GM21390 (cell line): ENCODE results near the gene TRMT44.
"Not testable (repeated sequence)": the region's sequence is repeated elsewhere in the genome, so short reads cannot be mapped to it uniquely, and the experiment has no call there.

Experiments
- ATAC-seq: cut with Tn5 transposase; IDR thresholded peaks from one replicate; pipeline ENCODE4 v1.9.1; 2021; ENCODE audit not compliant: unreplicated experiment

The TRMT44 gene

DNA sequence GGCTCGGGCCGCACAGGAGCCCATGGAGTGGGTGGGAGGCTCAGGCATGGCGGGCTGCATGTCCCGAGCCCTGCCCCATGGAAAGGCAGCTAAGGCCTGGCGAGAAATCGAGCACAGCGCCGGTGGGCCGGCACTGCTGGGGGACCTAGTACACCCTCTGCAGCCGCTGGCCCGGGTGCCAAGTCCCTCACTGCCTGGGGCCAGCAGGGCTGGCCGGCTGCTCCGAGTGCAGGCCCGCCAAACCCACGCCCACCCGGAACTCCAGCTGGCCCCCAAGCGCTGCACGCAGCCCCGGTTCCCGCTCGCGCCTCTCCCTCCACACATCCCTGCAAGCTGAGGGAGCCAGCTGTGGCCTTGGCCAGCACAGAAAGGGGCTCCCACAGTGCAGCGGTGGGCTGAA lies 50.9 kb downstream of the TRMT44 start:
- ATAC-seq = not testable (repeated sequence)

DNA sequence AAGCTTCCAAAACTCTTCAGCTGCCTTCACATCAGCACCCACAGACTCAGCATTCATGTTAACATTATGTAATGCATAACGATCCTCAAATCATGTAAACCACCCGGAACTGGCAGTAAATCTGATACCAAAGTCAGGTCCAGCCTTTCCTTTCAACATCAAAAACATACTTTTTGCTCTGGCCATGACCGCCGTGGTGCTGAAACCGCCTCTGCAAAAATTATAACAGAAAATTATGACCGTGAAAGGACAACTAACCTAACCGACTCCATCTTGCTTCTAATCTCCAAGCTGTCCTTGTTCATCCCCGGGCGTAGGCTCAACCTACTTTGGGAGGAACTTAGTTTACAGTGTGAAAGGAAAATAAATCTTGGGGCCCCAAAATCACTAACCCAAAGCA lies 51.6 kb downstream of the TRMT44 start:
- ATAC-seq = no peak

DNA sequence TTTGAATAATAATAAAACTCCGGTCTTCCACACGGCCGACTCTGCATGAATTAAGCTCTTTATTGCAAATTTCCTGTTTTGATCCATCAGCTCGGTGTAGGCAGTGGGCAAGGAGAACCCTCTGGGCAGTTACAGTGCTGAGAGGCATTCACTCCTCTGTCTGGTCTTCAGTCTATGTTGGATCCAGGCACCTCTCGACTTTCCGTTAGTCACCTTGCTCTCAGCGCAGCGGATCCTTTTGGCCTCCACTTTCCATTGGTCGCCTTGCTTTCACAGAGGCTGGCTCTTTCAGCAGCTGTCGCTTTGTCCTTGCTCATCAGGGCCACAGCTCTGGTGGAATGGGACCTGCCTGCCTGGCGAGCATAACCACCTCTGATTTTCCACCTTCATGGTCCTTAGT lies 52.9 kb downstream of the TRMT44 start:
- no peak for ATAC-seq

DNA sequence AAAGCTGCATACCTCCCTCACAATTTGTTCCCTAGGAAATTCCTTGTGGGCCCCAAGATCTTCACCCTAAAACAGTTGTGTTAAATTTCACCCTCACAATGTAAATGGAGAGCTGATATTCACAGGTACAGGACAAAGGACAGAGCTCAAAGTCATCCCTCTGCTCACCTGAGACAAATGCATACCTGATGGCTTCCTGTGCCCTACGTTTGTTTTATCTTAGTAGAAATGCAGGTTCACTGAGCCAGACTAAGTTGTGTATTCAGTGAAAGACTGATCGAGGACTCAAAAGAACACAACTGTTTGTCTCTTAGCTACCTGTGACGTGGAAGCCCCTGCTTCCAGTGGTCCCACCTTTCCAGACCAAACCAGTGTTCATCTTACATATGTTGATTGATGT lies 53.6 kb downstream of the TRMT44 start:
- no peak for ATAC-seq

- no peak for ATAC-seq
Measured at GRCh38 chr4:8494983-8495548, 54.5 kb downstream of the TRMT44 start.

GRCh38 chr4:8495803-8496202 lies 55.2 kb downstream of the TRMT44 start:
- no peak for ATAC-seq

DNA sequence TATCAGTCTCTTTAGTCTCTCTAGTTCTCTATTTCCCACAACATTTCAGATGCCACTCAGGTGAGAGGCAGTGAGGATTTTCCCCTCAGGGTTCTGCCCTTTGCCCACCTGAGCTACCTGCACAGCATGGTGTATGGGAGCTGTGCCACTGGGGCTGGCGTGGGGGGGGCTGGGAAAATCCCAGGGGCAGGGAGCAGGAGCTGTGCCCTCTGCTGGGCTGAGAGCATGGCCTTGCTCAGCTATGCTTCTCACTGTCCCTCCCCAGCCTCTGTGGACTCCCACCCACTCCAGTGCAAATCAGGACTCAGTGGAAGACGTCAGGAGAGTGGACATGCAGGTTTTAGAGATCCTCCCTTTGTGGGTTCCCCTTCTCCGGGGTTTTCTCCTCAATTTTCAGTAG lies 57.2 kb downstream of the TRMT44 start:
- no peak for ATAC-seq

DNA sequence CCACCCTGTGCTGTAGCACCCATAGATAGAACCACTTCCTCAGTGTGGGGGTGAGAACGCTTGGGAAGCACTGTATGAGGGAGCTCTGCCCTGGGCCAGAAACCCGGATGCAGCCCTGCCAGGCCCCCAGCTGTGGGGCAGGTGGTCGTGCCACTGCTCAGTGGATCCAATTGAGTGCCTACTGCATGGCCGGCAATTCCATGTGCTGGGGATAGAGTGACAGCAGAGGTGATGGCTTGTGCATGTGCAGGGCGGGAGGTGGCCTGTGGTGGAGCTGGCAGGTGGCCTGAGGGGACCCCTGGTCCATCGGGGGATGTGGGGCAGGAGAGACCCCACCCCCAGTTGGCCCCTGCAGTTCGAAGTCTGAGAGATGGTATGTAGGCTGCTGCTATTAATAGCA lies 60.4 kb downstream of the TRMT44 start:
- no peak for ATAC-seq

DNA sequence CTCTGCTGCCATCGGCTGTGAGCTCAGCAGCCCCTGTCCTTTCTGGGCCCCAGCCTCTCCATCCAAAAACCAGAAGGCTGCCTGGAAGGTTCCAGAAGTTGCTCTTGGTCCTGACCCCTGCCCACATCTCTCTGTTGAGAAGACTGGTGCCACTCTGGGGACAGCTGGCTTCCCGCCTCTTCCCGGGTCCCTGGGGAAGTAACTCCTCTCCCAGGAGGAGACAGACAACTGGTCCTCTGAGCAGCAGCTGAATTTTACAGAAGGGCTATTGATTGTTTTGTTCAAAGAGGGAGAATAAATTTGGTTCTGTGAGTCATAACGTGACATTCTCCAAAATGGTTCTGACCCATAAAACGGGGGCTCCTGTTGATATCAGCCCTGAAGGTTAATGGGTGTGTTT lies 61.2 kb downstream of the TRMT44 start:
- no peak for ATAC-seq

- no peak for ATAC-seq
Measured at GRCh38 chr4:8502371-8502770, 61.8 kb downstream of the TRMT44 start.

- no peak for ATAC-seq
Measured at GRCh38 chr4:8502836-8503585, 62.4 kb downstream of the TRMT44 start.

DNA sequence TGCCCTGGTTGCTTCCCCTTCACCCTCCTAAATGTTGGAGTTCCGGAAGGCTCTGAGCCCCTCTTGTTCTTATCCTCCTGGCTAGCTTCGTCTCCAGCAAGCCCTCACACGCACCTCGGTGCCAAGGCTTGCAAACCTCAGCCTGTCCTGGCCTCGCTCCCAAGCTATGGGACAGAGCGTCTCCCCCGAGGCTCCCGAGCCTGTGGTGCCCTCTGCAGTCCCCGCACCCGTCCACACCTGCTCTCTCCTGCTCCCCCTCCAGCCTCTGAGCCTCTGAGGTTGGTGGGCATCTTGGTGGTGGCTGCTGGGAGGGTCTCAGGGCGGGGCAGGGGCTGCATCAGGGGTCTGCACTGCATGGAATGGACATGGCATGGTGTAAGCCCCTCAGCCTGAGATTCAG lies 63.2 kb downstream of the TRMT44 start:
- no peak for ATAC-seq

- ATAC-seq = no peak
Measured at GRCh38 chr4:8504279-8505007, 63.9 kb downstream of the TRMT44 start.

DNA sequence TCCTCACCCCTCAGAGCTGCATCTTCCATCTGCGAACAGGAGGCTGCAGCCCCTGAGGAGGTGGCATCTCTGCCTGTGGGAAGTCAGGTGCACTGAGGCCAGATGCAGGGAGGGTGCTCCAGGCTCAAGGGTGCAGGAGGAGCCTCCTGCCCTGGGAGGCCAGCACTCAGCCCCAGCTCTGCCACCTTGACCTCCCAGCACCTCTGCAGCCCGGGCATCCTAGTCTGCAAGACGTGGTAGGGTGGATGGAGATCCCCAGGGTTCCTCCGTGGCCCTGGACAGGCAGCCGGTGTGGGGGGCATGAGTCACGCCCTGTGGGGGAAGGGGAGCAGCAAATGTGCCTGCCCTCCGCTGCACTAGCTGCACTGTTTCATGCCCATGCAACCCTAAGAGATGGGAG lies 64.7 kb downstream of the TRMT44 start:
- no peak for ATAC-seq

- ATAC-seq = no peak
Measured at GRCh38 chr4:8506006-8506372, 65.4 kb downstream of the TRMT44 start.

- no peak for ATAC-seq
Measured at GRCh38 chr4:8506373-8507195, 66.0 kb downstream of the TRMT44 start.

DNA sequence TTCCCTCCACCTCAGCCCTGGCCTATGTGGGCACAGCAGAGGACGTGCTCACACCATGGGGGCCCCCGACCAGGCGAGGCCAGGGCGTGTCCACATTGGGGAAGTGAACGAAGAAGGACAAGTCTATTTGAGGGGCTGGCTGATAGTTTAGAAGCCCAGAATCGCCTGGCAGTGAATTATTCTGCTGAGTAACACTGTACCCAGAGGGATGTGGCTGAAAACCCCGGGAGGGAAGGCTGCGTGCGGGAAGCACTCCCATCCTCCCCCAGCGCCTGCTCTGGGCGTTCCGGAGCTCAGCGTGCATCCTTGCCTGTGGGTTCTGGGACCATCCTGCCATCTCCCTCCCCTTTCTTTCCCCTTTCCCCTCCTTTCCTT lies 66.6 kb downstream of the TRMT44 start:
- no peak for ATAC-seq

GRCh38 chr4:8507624-8508023 lies 67.0 kb downstream of the TRMT44 start:
- ATAC-seq = no peak

DNA sequence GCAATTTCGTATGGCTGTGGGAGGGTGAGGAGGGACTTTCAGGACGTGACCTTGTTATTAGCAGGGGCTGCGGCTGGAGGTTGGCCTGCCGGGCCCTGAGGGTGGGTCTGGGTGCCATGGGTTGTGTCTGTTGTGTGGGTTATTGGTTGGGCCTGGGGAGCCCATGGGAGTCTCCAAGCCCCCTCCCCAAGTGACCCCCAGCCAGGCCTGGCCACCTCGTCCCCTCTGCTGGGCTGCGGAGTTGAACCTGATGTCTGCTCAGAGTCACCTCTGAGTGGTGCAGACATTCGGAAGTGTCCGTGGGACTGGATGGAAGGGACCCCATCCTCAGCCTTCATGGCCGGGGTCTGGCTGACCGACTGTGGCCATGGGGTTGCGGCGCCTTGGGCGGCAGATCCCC lies 67.7 kb downstream of the TRMT44 start:
- ATAC-seq = no peak

DNA sequence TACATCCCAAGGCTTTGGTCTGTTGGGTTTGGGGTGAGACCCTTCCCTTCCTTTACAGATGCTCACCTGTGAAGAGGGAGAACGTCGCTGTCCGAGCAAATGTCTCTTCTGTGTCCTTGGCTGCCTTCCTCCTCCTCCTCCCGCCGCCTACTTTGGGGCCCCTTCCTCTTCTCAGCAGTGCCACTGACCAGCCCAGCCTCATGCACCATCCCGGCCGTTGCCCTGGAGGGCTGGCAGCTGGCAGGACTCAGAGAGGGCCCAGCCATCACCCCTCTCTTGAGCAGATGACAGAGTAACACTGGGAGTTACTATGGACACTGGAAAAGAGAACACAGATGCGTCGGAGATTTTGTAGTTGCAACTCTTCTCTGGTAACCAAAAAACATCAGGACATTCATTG lies 68.2 kb downstream of the TRMT44 start:
- no peak for ATAC-seq

DNA sequence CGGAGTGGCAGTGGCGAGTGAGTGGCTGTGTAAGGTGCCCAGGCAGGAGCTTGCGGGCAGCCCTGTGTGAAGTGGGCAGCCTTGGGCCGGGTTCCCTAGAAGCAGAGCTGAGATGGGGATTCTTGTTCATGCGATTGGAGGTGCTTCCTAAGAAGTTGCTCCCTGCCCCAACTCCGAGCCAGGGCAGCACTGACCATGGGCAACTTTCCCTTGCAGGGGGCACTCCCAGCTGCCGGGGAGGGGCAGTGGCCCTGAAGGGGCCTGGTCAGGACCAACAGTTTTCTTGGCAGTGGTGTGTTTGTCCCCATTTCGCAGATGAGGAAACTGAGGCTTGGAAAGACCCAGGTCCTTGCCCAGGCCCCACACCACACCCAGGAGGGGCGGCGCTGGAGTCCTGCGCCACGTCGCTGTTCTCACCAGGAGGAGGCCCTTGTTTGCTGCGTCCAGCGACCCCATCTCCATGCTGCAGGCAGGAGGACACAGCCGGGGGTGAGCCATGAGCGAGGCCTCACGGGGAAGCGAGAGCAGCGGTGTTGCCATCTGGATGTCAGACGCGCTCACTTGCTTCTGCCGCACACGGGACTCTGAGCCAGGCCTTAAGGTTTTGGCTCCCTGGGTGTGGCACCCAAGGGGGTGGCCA lies 68.9 kb downstream of the TRMT44 start:
- ATAC-seq = no peak
